H1 (cell line): Measurements from ENCODE around the gene SEMA4C. TPM values are rescaled to one million over a fixed set of nuclear protein-coding genes. Genes with fewer than 3 reads are reported as not detected.

Source experiments
- ASH2L ChIP-seq: fragments of 200-600, 300-600 bp; sonication (generic); IDR thresholded peaks from one replicate; pipeline ENCODE4 v1.7.1; 2017; ENCODE audit warnings: low read length
- CREB1 ChIP-seq: IDR thresholded peaks from 2 replicates; pipeline ENCODE4 v1.6.1; 2012; ENCODE audit warnings: inconsistent platforms
- HDAC6 ChIP-seq: IDR thresholded peaks from one replicate; pipeline ENCODE4 v1.7.1; 2012; ENCODE audit warnings: low read depth, mild to moderate bottlenecking, inconsistent platforms, low read length, moderate library complexity
- TAF1 ChIP-seq: IDR thresholded peaks from 2 replicates; pipeline ENCODE4 v1.6.1; 2011; ENCODE audit warnings: mild to moderate bottlenecking, low read depth, low read length
- polyA plus RNA-seq, 7 experiments: library from polyadenylated mRNA; depleted of rRNA in 3 of 7; stranded (reverse) in 5 of 7; unstranded in 2 of 7; fragments of >200 nt in 5 of 7; fragments of 200-250 nt in 2 of 7; gene quantifications; 1 replicate in 5 of 7; 2 replicates in 1 of 7; 4 replicates in 1 of 7; pipeline versions ENCODE4 v1.2.1 to v1.2.3, GENCODE V29; 2011 to 2013; ENCODE audit warnings: missing spikeins in 2 of 7, mixed read lengths in 2 of 7
- total RNA-seq: library from RNA; stranded (reverse); fragmentation: NEBNext Ultra II Directional; extraction: Animal tissue kit (Norgen Biotek cat#: 25700); gene quantifications from 2 replicates; pipeline ENCODE4 v1.2.1, GENCODE V29; 2021

The SEMA4C gene
- total and polyA plus RNA-seq, 2 of the 8 experiments (the other 6 are each of a cell fraction or from before 2014, with no cell fraction given): 47.5 to 67.3 TPM

GRCh38 chr2:96869822-96870625 lies at the start of gene SEMA4C (continued):
- TF ChIP-seq CREB1: peak; percentile 72
- TF ChIP-seq HDAC6: no peak
- TF ChIP-seq ASH2L: peak; percentile 64
- TF ChIP-seq TAF1: no peak; the same call in 1 of the 2 replicates
- TF ChIP-seq, all 59 proteins: peak for 6
